Endothelial cell of umbilical vein (primary cell): ENCODE data around the gene HBS1L. TPM values are rescaled to one million over a fixed set of nuclear protein-coding genes. Genes with fewer than 3 reads are reported as not detected.

Experiments used
- BruUV-seq: library from RNA; stranded (reverse); fragments of 400-500 nt; replicated peaks from 2 replicates; lab custom pipeline; 2021; lab: Mats Ljungman, UMichigan
- CTCF ChIA-PET: fragments of 300-600, 350-600 bp; sonication (Branson Sonifier 250); formaldehyde crosslinking; loops from one replicate; lab custom pipeline; 2021; ENCODE audit warnings: antibody characterized with exemption, inconsistent platforms; lab: Charles Lee
- POLR2A ChIA-PET: fragments of 300-600, 350-600 bp; sonication (Branson Sonifier 250); formaldehyde crosslinking; loops from one replicate; lab custom pipeline; 2021; ENCODE audit warnings: antibody characterized with exemption, inconsistent platforms; lab: Charles Lee
- DNase-seq: peaks from one replicate; pipeline ENCODE4 v3.0.0-alpha.2; 2011; ENCODE audit warnings: low read depth, low spot score
- FAIRE-seq: peaks from 2 replicates; lab custom pipeline; 2011; peaks lifted over from hg19 to GRCh38; lab: Jason Lieb, UNC
- H2AFZ ChIP-seq: 2 replicates; pipeline ENCODE4 v1.6.0; 2012; ENCODE audit warnings: low read depth, low read length, control low read depth, inconsistent platforms
- H3K27ac ChIP-seq: 2 replicates; pipeline ENCODE4 v1.5.1; 2011; ENCODE audit warnings: low read depth, mild to moderate bottlenecking, control low read depth, low read length, moderate library complexity; ENCODE audit not compliant: insufficient read depth
- H3K27me3 ChIP-seq, 2 experiments: 2 replicates each; pipeline versions ENCODE4 v1.6.0 to v1.6.1; 2011; ENCODE audit warnings: low read length in 2 of 2, mixed read lengths in 1 of 2; ENCODE audit not compliant: control insufficient read depth in 2 of 2, insufficient read depth in 2 of 2
- H3K36me3 ChIP-seq, 2 experiments: 2 replicates in 1 of 2; 3 replicates in 1 of 2; pipeline ENCODE4 v1.5.1; 2011; ENCODE audit warnings: low read length in 2 of 2, mild to moderate bottlenecking in 1 of 2, moderate library complexity in 1 of 2; ENCODE audit not compliant: control insufficient read depth in 2 of 2, insufficient read depth in 2 of 2; ENCODE audit errors: extremely low read depth in 1 of 2
- H3K4me1 ChIP-seq: 3 replicates; pipeline ENCODE4 v1.5.1; 2011; ENCODE audit warnings: mild to moderate bottlenecking, low read length; ENCODE audit not compliant: control insufficient read depth, insufficient read depth; ENCODE audit errors: extremely low read depth
- H3K4me2 ChIP-seq: 2 replicates; pipeline ENCODE4 v1.6.1; 2011; ENCODE audit warnings: low read length, control low read depth, mixed read lengths; ENCODE audit not compliant: insufficient read depth
- H3K4me3 ChIP-seq, 3 experiments: fragments of 200-600 bp in 1 of 3; sonication (generic), shearing (Covaris generic) in 1 of 3; replicated peaks in 1 of 3; 2 replicates each; pipeline ENCODE4 v1.5.1; 2011 to 2016; ENCODE audit warnings: control low read depth in 3 of 3, low read length in 3 of 3, mild to moderate bottlenecking in 2 of 3, inconsistent platforms in 1 of 3, low read depth in 1 of 3, moderate library complexity in 1 of 3; ENCODE audit not compliant: insufficient read depth in 1 of 3
- H3K79me2 ChIP-seq: 2 replicates; pipeline ENCODE4 v1.6.0; 2012; ENCODE audit warnings: low read length, inconsistent platforms; ENCODE audit not compliant: control insufficient read depth, insufficient read depth
- H3K9ac ChIP-seq: replicated peaks from 2 replicates; pipeline ENCODE3; 2011; ENCODE audit warnings: low read length, control low read depth; ENCODE audit not compliant: insufficient read depth; ENCODE audit errors: extremely low read depth
- H3K9me1 ChIP-seq: replicated peaks from 3 replicates; pipeline ENCODE4 v1.6.0; 2011; ENCODE audit warnings: mild to moderate bottlenecking, low read length; ENCODE audit not compliant: control insufficient read depth, insufficient read depth; ENCODE audit errors: extremely low read depth
- H3K9me3 ChIP-seq: replicated peaks from 2 replicates; pipeline ENCODE4 v1.5.1; 2012; ENCODE audit warnings: low read length, inconsistent platforms; ENCODE audit not compliant: control insufficient read depth, insufficient read depth
- H4K20me1 ChIP-seq: replicated peaks from 2 replicates; pipeline ENCODE3; 2011; ENCODE audit warnings: mild to moderate bottlenecking, low read length; ENCODE audit not compliant: control insufficient read depth, insufficient read depth; ENCODE audit errors: extremely low read depth
- CTCF ChIP-seq, 2 donors: IDR thresholded peaks; 1 replicate in 1 of 2; 2 replicates in 1 of 2; pipeline ENCODE4 v1.5.1; 2011; ENCODE audit warnings: low read length in 2 of 2, mild to moderate bottlenecking in 2 of 2, moderate library complexity in 2 of 2, control low read depth in 1 of 2, inconsistent platforms in 1 of 2, low read depth in 1 of 2; ENCODE audit not compliant: insufficient read depth in 1 of 2; ENCODE audit errors: extremely low read depth in 1 of 2
- EZH2 ChIP-seq: IDR thresholded peaks from 2 replicates; pipeline ENCODE4 v1.6.1; 2012; ENCODE audit warnings: borderline replicate concordance, low read depth, mild to moderate bottlenecking, moderate library complexity, low read length, inconsistent platforms; ENCODE audit not compliant: severe bottlenecking
- FOS ChIP-seq: IDR thresholded peaks from 2 replicates; pipeline ENCODE4 v1.6.1; 2011; ENCODE audit warnings: mild to moderate bottlenecking, low read length, moderate library complexity, borderline replicate concordance; ENCODE audit not compliant: insufficient read depth
- GATA2 ChIP-seq: IDR thresholded peaks from 2 replicates; pipeline ENCODE4 v1.7.0; 2011; ENCODE audit warnings: low read depth, mild to moderate bottlenecking, moderate library complexity, mixed read lengths, low read length; ENCODE audit not compliant: insufficient read length, insufficient read depth
- JUN ChIP-seq: IDR thresholded peaks from 2 replicates; pipeline ENCODE4 v1.6.1; 2011; ENCODE audit warnings: borderline replicate concordance, low read depth; ENCODE audit not compliant: insufficient read length, insufficient read depth
- MAX ChIP-seq: IDR thresholded peaks from 2 replicates; pipeline ENCODE4 v1.6.1; 2011; ENCODE audit not compliant: insufficient read depth, insufficient read length
- MYC ChIP-seq: IDR thresholded peaks from one replicate; pipeline ENCODE4 v1.6.1; 2011; ENCODE audit warnings: mild to moderate bottlenecking, low read depth, low read length
- POLR2A ChIP-seq: IDR thresholded peaks from 2 replicates; pipeline ENCODE4 v1.6.1; 2012; ENCODE audit warnings: low read depth, mild to moderate bottlenecking, control low read depth, low read length
- POLR2AphosphoS5 ChIP-seq: IDR thresholded peaks from 2 replicates; pipeline ENCODE4 v1.6.1; 2012; ENCODE audit warnings: low read depth, mild to moderate bottlenecking, control low read depth, low read length, moderate library complexity; ENCODE audit not compliant: insufficient read depth
- dilution Hi-C: fragments of 300-500 bp; cut with MboI; formaldehyde crosslinking; loops from one replicate; pipeline ENCODE4 v1.15.0; 2019; ENCODE audit warnings: low sequenced_read_pairs; ENCODE audit not compliant: extremely low pct_ligation_motif_present
- intact Hi-C: fragments of 100-400 bp; cut with micrococcal nuclease; formaldehyde crosslinking; loops from one replicate; pipeline ENCODE4 v1.10.0; 2022
- polyA plus RNA-seq, 4 experiments: library from polyadenylated mRNA; depleted of rRNA in 3 of 4; stranded (reverse) in 3 of 4; unstranded in 1 of 4; fragments of >200 nt; gene quantifications; 2 replicates each; pipeline versions ENCODE4 v1.2.1 to v1.2.3, GENCODE V29; 2011 to 2012; ENCODE audit warnings: missing spikeins in 1 of 4
- total RNA-seq: library from RNA; stranded (reverse); gene quantifications from 2 replicates; pipeline ENCODE4 v1.2.3, GENCODE V29; 2021

Gene HBS1L
- total and polyA plus RNA-seq, 2 donors (not counting 3 experiments of a cell fraction or from before 2014, with no cell fraction given), result 23.7 to 74.6 TPM

- H3K4me3 ChIP-seq, result no peak overlapping the region
- H4K20me1 ChIP-seq, result no peaks in the 10 kb centered on the region
- ChIA-PET CTCF (interaction anchor here (1.4 to 3.3 kb wide), 3 partner anchors 8 to 54 kb away, joined by 6 to 22 read pairs (median 10); no protein-coding TSS in a partner anchor), POLR2A (no interaction called here)
- no peak overlapping the region for H3K9ac ChIP-seq
- no peaks in the 10 kb centered on the region for H3K27me3 ChIP-seq
- H3K4me1 ChIP-seq, result peaks cover 3% of the 10 kb centered on the region
- intact Hi-C loops, result no loop called here
- TF ChIP-seq MYC, result no peak
- TF ChIP-seq GATA2, result no peak
- TF ChIP-seq POLR2A, result no peak
- no peak for TF ChIP-seq FOS
- TF ChIP-seq POLR2AphosphoS5, result no peak
- no peak for TF ChIP-seq JUN
- H3K27ac ChIP-seq, result no peak overlapping the region
- H3K36me3 ChIP-seq, result peaks cover 2 to 9% of the 10 kb centered on the region in 2 experiments
- H2AFZ ChIP-seq, result no peak overlapping the region
- FAIRE-seq (no peak), DNase-seq (no peak)
- H3K9me1 ChIP-seq, result peaks cover 7% of the 10 kb centered on the region
- no peak overlapping the region for H3K4me2 ChIP-seq
- dilution Hi-C loops, result no loop called here
- H3K79me2 ChIP-seq, result no peaks in the 10 kb centered on the region
- no TSS peak for BruUV-seq
- no peaks in the 10 kb centered on the region for H3K9me3 ChIP-seq
These were observed 60.2 kb downstream of the HBS1L start for GRCh38 chr6:134994431-134994830.

DNA sequence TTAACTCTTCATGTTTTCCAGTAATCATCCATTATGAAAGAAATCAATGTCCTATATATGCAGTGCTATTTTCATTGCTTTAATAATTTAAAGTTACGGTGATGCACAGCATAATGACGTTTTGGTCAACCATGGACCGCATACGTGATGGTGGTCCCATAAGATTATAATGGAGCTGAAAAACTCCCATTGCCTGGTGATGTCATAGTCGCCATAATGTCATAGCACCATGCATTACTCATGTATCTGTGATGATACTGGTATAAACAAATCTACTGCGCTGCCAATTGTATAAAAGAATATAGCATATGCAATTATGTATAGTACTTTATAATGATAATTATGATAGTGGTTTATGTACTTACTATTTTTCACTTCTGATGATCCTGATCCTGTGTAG lies 62.5 kb downstream of the HBS1L start:
- dilution Hi-C loops, result no loop called here
- TF ChIP-seq POLR2A (no peak), GATA2 (no peak), MAX (no peak), EZH2 (no peak), MYC (no peak), POLR2AphosphoS5 (no peak), FOS (no peak), JUN (no peak), CTCF (IDR thresholded peaks at IDR 0.05; ENCODE audit: extremely low read depth in 1 of 2, insufficient read depth in 1 of 2, low read depth in 1 of 2, low read length in 2 of 2) (no peak)

More for the DNA sequence above, 62.5 kb downstream of the HBS1L start:
- Histone ChIP-seq H3K27me3 (no peaks in the 10 kb centered on the region), H3K4me1 (peaks cover 3% of the 10 kb centered on the region), H2AFZ (no peak overlapping the region), H3K36me3 (peaks cover under 1 to 7% of the 10 kb centered on the region in 2 experiments), H3K27ac (no peak overlapping the region), H3K4me2 (no peak overlapping the region), H3K9me3 (no peaks in the 10 kb centered on the region), H3K9me1 (peaks cover 7% of the 10 kb centered on the region), H3K9ac (no peak overlapping the region), H3K79me2 (no peaks in the 10 kb centered on the region), H4K20me1 (no peaks in the 10 kb centered on the region), H3K4me3 (no peak overlapping the region)
- no TSS peak for BruUV-seq
- CTCF ChIA-PET, result interaction anchor here (3.3 kb wide), 1 partner anchor 10 kb away, joined by 22 read pairs; no protein-coding TSS in a partner anchor
- DNase-seq (no peak), FAIRE-seq (no peak)
- intact Hi-C loops, result no loop called here
- POLR2A ChIA-PET, result no interaction called here
